ENCODE results near the gene TXNRD1. TPM values are rescaled to one million over a fixed set of nuclear protein-coding genes. Genes with fewer than 3 reads are reported as not detected.

TXNRD1 gene
- polyA plus RNA-seq, 1 donor, result 32.7 TPM

DNA sequence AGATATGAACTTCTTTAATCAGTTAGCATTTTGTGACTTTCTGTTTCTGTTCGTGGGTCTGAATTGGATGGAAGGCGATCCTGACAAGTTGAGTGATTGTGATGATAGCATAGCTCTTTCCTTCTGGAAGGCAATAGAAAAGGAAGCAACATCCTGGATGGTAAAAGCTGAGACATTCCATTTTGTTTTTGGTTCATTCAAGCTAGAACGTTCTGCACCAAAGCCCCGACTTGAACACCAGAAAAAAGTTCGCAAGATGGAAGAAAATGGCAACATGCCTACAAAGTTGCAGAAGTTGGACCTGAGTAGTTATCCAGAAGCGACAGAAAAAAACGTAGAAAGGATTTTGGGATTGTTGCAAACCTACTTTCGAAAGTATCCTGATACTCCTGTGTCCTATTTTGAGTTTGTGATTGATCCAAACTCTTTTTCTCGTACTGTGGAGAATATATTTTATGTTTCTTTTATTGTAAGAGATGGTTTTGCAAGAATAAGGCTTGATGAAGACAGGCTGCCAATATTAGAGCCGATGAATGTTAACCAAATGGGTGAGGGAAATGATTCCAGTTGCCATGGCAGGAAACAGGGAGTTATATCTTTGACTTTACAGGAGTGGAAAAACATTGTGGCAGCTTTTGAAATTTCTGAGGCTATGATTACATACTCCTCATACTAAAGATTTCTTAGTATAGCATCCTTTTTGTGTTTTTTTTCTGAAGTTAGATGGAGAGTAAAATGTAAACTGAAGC, 88.9 kb downstream of the TXNRD1 start:
- 96% methylated on average over 6 of the region's 10 CpGs for WGBS (ENCODE audit: insufficient coverage, low lambda C conversion rate)
- peak overlapping the region; percentile 16 for H3K27ac ChIP-seq (ENCODE audit: low read length)
- H3K4me3 ChIP-seq (ENCODE audit: low read length), result peak overlapping the region; percentile 57
- peaks cover 11% of the 10 kb centered on the region for H3K4me1 ChIP-seq (ENCODE audit: control insufficient read depth, insufficient read depth, low read length)
- H3K36me3 ChIP-seq (ENCODE audit: control insufficient read depth, insufficient read depth, low read length), result no peaks in the 10 kb centered on the region
- no peaks in the 10 kb centered on the region for H3K27me3 ChIP-seq (ENCODE audit: control insufficient read depth, insufficient read depth, low read length)
- no peak for DNase-seq
- no peaks in the 10 kb centered on the region for H3K9me3 ChIP-seq (ENCODE audit: control insufficient read depth, low read depth, low read length)

DNA sequence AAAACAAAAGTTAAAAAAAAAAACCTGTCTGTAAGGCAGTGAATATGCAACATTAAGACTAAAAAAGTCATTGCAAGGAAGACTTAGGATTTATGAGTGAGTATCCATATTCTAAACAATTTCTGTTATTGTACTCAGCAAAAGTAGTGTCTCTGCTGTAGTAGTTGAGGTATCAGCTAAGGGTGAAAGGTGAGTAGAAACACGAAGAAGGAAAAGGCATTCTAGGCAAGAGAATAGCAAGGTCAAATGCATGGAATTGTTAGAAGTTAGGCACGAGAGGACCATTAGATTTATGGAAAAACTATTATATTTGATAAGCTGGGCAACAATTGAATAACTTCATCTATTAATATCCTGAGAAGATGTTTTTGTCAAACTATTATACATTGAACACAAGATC, 89.8 kb downstream of the TXNRD1 start:
- Histone ChIP-seq H3K27me3 (ENCODE audit: control insufficient read depth, insufficient read depth, low read length) (no peaks in the 10 kb centered on the region), H3K4me3 (ENCODE audit: low read length) (no peak overlapping the region), H3K36me3 (ENCODE audit: control insufficient read depth, insufficient read depth, low read length) (peaks cover 2% of the 10 kb centered on the region), H3K9me3 (ENCODE audit: control insufficient read depth, low read depth, low read length) (no peaks in the 10 kb centered on the region), H3K27ac (ENCODE audit: low read length) (no peak overlapping the region), H3K4me1 (ENCODE audit: control insufficient read depth, insufficient read depth, low read length) (peaks cover 6% of the 10 kb centered on the region)
- WGBS (ENCODE audit: insufficient coverage, low lambda C conversion rate), result 88% methylated on average over 2 of the region's 2 CpGs
- DNase-seq, result no peak

DNA sequence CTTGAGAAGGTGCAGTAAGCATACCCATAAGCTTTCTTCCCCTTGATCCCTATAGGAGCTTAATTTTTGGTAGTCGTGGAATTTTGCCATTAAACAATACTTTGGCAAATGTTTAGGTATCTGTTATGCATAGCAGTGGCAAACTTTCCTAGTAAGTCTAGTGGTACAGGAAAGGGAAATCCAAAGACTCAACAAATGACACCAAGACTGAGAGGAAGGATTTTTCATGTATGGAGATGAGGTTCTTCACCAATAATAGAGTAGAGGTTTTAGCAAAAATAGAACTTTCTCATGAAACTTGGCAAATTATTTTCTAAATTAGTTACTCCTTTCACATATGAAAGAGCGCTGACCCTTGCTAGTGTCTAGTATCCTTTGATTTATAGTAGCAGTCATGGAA, 90.8 kb downstream of the TXNRD1 start:
- H3K36me3 ChIP-seq (ENCODE audit: control insufficient read depth, insufficient read depth, low read length), result peaks cover 6% of the 10 kb centered on the region
- H3K9me3 ChIP-seq (ENCODE audit: control insufficient read depth, low read depth, low read length), result no peaks in the 10 kb centered on the region
- no peak overlapping the region for H3K4me3 ChIP-seq (ENCODE audit: low read length)
- no peak overlapping the region for H3K27ac ChIP-seq (ENCODE audit: low read length)
- peaks cover 6% of the 10 kb centered on the region for H3K4me1 ChIP-seq (ENCODE audit: control insufficient read depth, insufficient read depth, low read length)
- no peak for DNase-seq
- WGBS (ENCODE audit: insufficient coverage, low lambda C conversion rate), result 100% methylated on average over 1 of the region's 2 CpGs
- H3K27me3 ChIP-seq (ENCODE audit: control insufficient read depth, insufficient read depth, low read length), result no peaks in the 10 kb centered on the region

DNA sequence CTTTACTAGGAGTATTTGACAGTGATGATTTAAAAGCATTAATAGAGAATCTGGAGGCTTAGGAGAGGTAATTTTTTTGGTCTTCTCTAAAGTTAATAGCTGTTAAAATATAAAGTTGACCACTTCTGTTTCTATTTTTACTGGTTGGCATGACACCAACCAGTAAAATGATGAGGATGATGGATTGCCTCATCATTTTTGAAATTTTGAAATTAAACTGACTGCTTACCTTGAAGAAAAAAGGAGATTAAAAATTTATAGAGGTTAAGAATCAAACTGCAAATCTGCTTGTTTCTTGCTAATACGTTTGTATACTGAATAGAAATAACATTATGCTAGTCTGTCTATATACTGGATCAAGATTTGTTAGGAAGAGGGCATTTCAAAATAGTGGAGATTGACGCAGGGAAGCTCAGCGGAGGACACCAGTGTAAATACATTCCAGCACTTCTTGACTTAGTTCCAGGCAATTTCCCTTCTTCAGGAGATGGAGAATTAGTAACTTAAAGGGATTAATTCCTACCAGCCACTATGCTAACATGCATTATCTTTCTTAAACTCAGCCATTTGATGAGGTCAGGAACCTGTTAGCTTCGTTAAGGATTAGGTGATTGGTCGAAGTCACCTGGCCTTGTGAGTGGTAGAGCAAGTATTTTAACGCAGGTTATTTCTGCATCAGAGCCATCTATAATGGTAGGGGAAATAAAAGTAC, 91.5 kb downstream of the TXNRD1 start:
- Histone ChIP-seq H3K4me1 (ENCODE audit: control insufficient read depth, insufficient read depth, low read length) (peaks cover 6% of the 10 kb centered on the region), H3K36me3 (ENCODE audit: control insufficient read depth, insufficient read depth, low read length) (peaks cover 8% of the 10 kb centered on the region)
- 100% methylated on average over 1 of the region's 6 CpGs for WGBS (ENCODE audit: insufficient coverage, low lambda C conversion rate)

DNA sequence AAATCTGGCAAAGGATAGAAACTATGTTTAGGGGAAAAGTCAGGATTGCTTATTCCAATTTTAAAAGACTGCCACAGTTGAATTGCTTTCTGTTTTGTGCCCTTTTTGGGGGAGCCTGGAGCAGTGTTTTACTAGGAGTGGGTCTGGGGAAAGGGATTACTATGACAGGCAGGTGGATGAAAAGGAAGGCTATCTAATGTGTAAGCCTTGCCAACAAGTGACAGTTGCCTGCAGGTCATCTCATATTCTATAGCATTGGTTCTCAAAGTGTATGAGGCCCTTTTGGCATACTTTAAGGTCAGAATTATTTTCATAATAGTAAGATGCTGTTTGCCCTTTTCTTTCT, 92.0 kb downstream of the TXNRD1 start:
- H3K9me3 ChIP-seq (ENCODE audit: control insufficient read depth, low read depth, low read length), result no peaks in the 10 kb centered on the region
- DNase-seq, result no peak
- no peaks in the 10 kb centered on the region for H3K27me3 ChIP-seq (ENCODE audit: control insufficient read depth, insufficient read depth, low read length)
- H3K27ac ChIP-seq (ENCODE audit: low read length), result no peak overlapping the region
- peaks cover 6% of the 10 kb centered on the region for H3K4me1 ChIP-seq (ENCODE audit: control insufficient read depth, insufficient read depth, low read length)
- no peak overlapping the region for H3K4me3 ChIP-seq (ENCODE audit: low read length)
- peaks cover 12% of the 10 kb centered on the region for H3K36me3 ChIP-seq (ENCODE audit: control insufficient read depth, insufficient read depth, low read length)

More for the DNA sequence above, 91.5 kb downstream of the TXNRD1 start:
- Histone ChIP-seq H3K27ac (ENCODE audit: low read length) (no peak overlapping the region), H3K27me3 (ENCODE audit: control insufficient read depth, insufficient read depth, low read length) (no peaks in the 10 kb centered on the region), H3K9me3 (ENCODE audit: control insufficient read depth, low read depth, low read length) (no peaks in the 10 kb centered on the region), H3K4me3 (ENCODE audit: low read length) (no peak overlapping the region)
- no peak for DNase-seq

DNA sequence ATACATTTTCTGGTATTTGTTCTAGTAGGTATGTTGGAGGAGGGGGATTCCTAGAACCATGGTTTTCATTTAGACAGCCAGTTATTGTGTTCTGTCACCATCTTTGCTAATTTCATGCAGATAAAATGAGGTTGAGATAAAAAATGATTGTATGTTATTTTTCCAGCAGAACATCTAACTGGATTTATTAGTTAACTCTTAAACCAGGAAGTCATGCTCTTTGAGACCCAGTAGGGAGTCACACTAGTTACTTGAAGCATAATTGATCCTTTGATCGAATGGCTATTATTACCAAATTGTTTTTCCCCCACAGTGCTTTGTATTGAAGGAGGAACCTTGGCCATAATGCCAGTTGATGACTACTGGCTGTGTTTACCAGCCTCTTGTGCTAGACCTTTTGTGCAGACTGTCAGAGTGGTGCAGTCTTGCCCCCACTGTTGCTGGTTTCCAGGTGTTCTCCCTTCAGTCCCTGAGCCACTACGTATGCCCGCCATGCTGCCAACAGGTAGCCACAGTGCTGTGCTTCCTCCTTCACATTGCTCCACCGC, 93.9 kb downstream of the TXNRD1 start:
- Histone ChIP-seq H3K36me3 (ENCODE audit: control insufficient read depth, insufficient read depth, low read length) (peaks cover 25% of the 10 kb centered on the region), H3K27me3 (ENCODE audit: control insufficient read depth, insufficient read depth, low read length) (no peaks in the 10 kb centered on the region), H3K27ac (ENCODE audit: low read length) (no peak overlapping the region), H3K4me3 (ENCODE audit: low read length) (no peak overlapping the region), H3K9me3 (ENCODE audit: control insufficient read depth, low read depth, low read length) (no peaks in the 10 kb centered on the region), H3K4me1 (ENCODE audit: control insufficient read depth, insufficient read depth, low read length) (no peaks in the 10 kb centered on the region)
- WGBS (ENCODE audit: insufficient coverage, low lambda C conversion rate), result no CpG with 5 or more reads among the region's 4 CpGs
- no peak for DNase-seq

DNA sequence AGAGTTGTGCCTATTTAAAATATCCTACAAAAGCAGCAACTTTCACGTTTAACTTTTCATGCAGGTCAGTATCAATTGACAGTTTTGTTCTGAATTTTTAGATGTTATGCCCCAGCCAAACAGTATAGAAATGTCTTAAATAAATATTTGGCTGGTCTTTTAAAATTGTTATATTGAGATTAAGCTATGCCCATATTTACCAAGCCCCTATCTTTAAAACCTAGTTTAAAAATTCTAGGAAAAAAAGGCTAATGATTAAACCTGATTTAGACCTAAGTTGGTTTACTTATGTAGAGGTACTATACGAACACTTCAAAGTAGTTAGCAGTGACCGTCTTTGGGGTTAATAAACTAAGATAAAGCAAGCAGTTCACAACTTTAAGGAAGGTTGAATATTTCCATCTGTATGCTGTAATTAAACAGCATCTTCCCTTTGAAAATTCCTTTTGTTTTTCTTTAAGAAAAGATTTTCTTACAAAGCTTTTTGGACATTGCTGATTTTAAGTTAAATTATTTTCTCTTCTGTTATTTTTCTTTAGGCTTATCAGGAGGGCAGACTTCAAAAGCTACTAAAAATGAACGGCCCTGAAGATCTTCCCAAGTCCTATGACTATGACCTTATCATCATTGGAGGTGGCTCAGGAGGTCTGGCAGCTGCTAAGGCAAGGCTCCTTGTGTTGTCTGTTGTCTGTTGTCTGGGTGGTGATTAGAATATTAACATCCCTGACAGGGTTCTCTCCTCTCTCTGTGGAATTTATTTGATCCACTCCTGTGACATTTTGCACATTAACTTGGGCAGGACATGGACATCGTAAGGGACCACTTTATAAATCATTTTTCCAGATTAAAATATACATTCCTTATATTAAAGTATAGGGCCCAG, 95.4 kb downstream of the TXNRD1 start:
- no peak overlapping the region for H3K4me3 ChIP-seq (ENCODE audit: low read length)
- peaks cover 32% of the 10 kb centered on the region for H3K36me3 ChIP-seq (ENCODE audit: control insufficient read depth, insufficient read depth, low read length)
- H3K27ac ChIP-seq (ENCODE audit: low read length), result no peak overlapping the region
- WGBS (ENCODE audit: insufficient coverage, low lambda C conversion rate), result 25% methylated on average over 1 of the region's 5 CpGs
- no peaks in the 10 kb centered on the region for H3K4me1 ChIP-seq (ENCODE audit: control insufficient read depth, insufficient read depth, low read length)
- no peaks in the 10 kb centered on the region for H3K9me3 ChIP-seq (ENCODE audit: control insufficient read depth, low read depth, low read length)
- H3K27me3 ChIP-seq (ENCODE audit: control insufficient read depth, insufficient read depth, low read length), result no peaks in the 10 kb centered on the region
- no peak for DNase-seq

DNA sequence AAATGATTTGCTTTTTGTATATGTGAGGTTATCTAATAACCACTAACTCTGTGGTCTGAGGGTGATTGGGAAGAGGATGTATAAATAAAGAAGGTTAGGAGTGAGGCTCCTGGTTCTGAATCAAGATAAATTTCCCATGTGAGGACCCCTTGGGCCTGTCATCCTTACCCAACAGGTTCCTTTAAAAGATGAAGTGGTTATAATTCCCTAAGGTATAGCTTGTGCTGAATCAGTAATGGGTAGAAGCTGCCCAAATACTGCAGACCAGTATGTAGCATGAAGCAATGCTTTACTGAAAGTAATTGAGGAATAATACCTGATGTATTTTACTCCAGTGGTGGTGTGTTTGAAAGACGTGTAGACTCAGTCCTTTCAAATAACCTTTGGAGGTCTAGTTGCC, 96.6 kb downstream of the TXNRD1 start:
- H3K27me3 ChIP-seq (ENCODE audit: control insufficient read depth, insufficient read depth, low read length), result no peaks in the 10 kb centered on the region
- no peaks in the 10 kb centered on the region for H3K9me3 ChIP-seq (ENCODE audit: control insufficient read depth, low read depth, low read length)
- WGBS (ENCODE audit: insufficient coverage, low lambda C conversion rate), result 100% methylated on average over 1 of the region's 1 CpG
- peaks cover 37% of the 10 kb centered on the region for H3K36me3 ChIP-seq (ENCODE audit: control insufficient read depth, insufficient read depth, low read length)
- H3K27ac ChIP-seq (ENCODE audit: low read length), result no peak overlapping the region
- no peaks in the 10 kb centered on the region for H3K4me1 ChIP-seq (ENCODE audit: control insufficient read depth, insufficient read depth, low read length)
- no peak for DNase-seq
- no peak overlapping the region for H3K4me3 ChIP-seq (ENCODE audit: low read length)

DNA sequence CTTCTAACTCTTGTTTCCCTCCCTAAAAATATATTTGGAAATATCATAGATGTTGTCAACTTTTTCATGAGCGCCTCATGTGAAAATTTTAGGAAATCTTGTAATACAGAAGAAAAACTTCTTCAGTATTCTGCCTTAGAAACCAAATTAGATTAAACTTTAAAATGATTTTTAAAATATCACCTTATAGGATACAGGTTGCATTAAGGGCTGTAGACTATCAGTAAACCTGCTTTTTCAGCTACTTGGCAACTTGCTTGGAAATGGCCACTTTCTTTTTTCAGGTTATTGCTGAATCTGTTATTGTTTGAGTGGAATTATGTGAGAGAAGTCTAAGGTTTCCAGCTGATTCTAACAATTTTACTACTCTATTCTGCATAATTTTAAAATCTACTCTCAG, 97.1 kb downstream of the TXNRD1 start:
- Histone ChIP-seq H3K36me3 (ENCODE audit: control insufficient read depth, insufficient read depth, low read length) (peaks cover 41% of the 10 kb centered on the region), H3K9me3 (ENCODE audit: control insufficient read depth, low read depth, low read length) (no peaks in the 10 kb centered on the region), H3K4me3 (ENCODE audit: low read length) (no peak overlapping the region), H3K4me1 (ENCODE audit: control insufficient read depth, insufficient read depth, low read length) (no peaks in the 10 kb centered on the region), H3K27me3 (ENCODE audit: control insufficient read depth, insufficient read depth, low read length) (no peaks in the 10 kb centered on the region), H3K27ac (ENCODE audit: low read length) (no peak overlapping the region)
- WGBS (ENCODE audit: insufficient coverage, low lambda C conversion rate), result no CpG with 5 or more reads among the region's 1 CpG
- DNase-seq, result no peak

DNA sequence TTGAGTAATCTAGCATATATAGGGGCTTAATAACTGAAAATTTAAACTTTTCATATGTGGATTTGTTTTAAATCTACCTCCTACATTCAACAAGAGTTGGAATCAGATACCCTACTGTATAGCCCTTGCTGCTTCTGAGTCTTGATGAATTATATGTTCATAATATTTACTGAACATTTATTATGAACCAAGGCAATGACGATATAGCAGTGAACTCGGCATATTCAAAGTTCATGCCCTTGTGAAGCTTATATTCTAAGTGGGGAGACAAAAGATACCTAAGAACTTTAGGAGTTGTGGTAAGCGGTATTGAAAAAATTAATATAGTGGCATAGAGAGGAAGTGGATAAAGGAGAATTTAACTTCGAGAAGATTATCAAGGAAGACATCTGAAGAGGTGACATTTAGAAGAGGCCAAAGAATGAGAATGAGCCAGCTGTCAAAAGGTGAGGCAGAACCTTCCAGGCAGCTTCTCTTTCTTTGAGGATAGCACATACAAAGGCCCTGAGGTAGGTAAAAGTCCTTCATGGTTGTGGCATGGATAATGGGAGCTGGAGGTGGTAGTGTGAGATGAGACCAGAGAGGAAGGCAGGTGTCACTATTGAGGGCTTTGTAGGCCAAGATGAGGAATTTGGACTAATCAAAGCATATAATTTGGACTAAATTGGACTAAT, 98.1 kb downstream of the TXNRD1 start:
- Histone ChIP-seq H3K27ac (ENCODE audit: low read length) (no peak overlapping the region), H3K27me3 (ENCODE audit: control insufficient read depth, insufficient read depth, low read length) (no peaks in the 10 kb centered on the region), H3K9me3 (ENCODE audit: control insufficient read depth, low read depth, low read length) (no peaks in the 10 kb centered on the region), H3K4me3 (ENCODE audit: low read length) (no peak overlapping the region), H3K4me1 (ENCODE audit: control insufficient read depth, insufficient read depth, low read length) (no peaks in the 10 kb centered on the region), H3K36me3 (ENCODE audit: control insufficient read depth, insufficient read depth, low read length) (peaks cover 48% of the 10 kb centered on the region)
- 40% methylated on average over 2 of the region's 4 CpGs for WGBS (ENCODE audit: insufficient coverage, low lambda C conversion rate)
- no peak for DNase-seq
